Activated naive CD4-positive, alpha-beta T cell treated with anti-CD3 and anti-CD28 coated beads for 36 hours (primary cell): ENCODE data around the gene LAMA3. TPM values are rescaled to one million over a fixed set of nuclear protein-coding genes. Genes with fewer than 3 reads are reported as not detected.
"Not testable (repeated sequence)": the region's sequence is repeated elsewhere in the genome, so short reads cannot be mapped to it uniquely, and the experiment has no call there.

Experiments used
- CTCF ChIA-PET: fragments of 350-600 bp; sonication (Branson Sonifier 250); formaldehyde crosslinking; loops from one replicate; lab custom pipeline; 2021; ENCODE audit warnings: antibody characterized with exemption; lab: Charles Lee
- DNase-seq: peaks from one replicate; pipeline ENCODE4 v3.0.0-alpha.2; 2020
- H3K27ac Mint-ChIP-seq: one replicate; pipeline ENCODE4 v1.8.0; 2021; ENCODE audit warnings: mild to moderate bottlenecking, mixed read lengths
- H3K27me3 Mint-ChIP-seq: one replicate; pipeline ENCODE4 v1.8.0; 2021; ENCODE audit warnings: low read depth, mixed read lengths
- H3K36me3 Mint-ChIP-seq: one replicate; pipeline ENCODE4 v1.8.0; 2021; ENCODE audit warnings: low read depth, mixed read lengths
- H3K4me1 Mint-ChIP-seq: one replicate; pipeline ENCODE4 v1.8.0; 2021; ENCODE audit warnings: low read depth, mixed read lengths
- H3K4me3 Mint-ChIP-seq: one replicate; pipeline ENCODE4 v1.8.0; 2021; ENCODE audit warnings: mild to moderate bottlenecking, moderate library complexity, mixed read lengths
- H3K9me3 Mint-ChIP-seq: one replicate; pipeline ENCODE4 v1.8.0; 2021; ENCODE audit warnings: mixed read lengths
- intact Hi-C: fragments of 100-400 bp; cut with micrococcal nuclease; formaldehyde crosslinking; loops from one replicate; pipeline ENCODE4 v1.15.1; 2023
- total RNA-seq, 2 experiments: library from RNA; stranded (reverse); gene quantifications; one replicate each; pipeline ENCODE4 v1.2.3, GENCODE V29; 2021

LAMA3 gene
- total RNA-seq, 2 experiments from 2014 or later = 0.05 to 0.10 TPM

DNA sequence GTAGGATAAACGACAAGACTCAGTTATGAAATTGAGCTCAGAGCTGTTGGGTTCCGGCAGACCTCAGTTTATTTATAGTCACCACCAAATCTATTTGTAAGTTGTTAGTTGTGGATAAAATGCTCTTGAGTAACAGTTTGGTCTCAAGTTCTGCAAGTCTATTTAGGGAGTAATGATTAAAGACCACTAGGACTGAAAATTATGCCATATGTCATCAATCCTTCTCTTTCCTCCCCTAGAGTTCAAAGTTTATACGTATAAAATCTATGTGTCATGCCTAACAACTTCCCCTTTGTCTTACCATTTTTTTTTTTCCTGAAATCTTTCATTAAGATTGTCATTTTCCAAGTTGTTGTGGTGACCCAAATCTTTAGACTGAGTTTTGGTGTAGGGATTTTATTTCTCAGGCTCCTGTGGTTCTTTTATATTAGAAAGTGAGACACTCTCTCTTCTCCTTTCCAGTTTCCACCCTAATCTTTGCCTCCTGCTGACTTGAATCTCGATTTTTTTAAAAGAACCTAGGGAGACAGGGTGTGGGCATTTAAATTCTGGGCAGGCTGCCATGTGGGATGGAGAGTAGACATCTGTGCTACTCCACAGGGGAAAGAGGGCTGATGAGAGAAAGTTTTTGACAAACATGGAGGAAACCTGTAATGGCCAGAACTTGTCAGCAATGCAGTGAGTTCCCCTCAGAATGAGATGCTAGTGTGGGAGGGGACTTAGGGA is 51.0 kb downstream of the LAMA3 start:
- no peak overlapping the region for H3K4me3 Mint-ChIP-seq
- no peaks in the 10 kb centered on the region for H3K9me3 Mint-ChIP-seq

GRCh38 chr18:23741967-23742366 is 52.7 kb downstream of the LAMA3 start:
- CTCF ChIA-PET = interaction anchor here (1.4 kb wide), 1 partner anchor 70 kb away, joined by 3 read pairs; no protein-coding TSS in a partner anchor
- DNase-seq, H3K36me3 Mint-ChIP-seq, H3K27ac Mint-ChIP-seq, intact Hi-C loops, H3K4me3 Mint-ChIP-seq, H3K9me3 Mint-ChIP-seq, H3K27me3 Mint-ChIP-seq: not testable (repeated sequence)
- peaks cover 29% of the 10 kb centered on the region for H3K4me1 Mint-ChIP-seq

More for the DNA sequence above, 51.0 kb downstream of the LAMA3 start:
- no peak for DNase-seq
- H3K4me1 Mint-ChIP-seq = peaks cover 33% of the 10 kb centered on the region
- no peaks in the 10 kb centered on the region for H3K27me3 Mint-ChIP-seq
- H3K36me3 Mint-ChIP-seq = no peaks in the 10 kb centered on the region
- H3K27ac Mint-ChIP-seq = no peak overlapping the region
- intact Hi-C loops = no loop called here
- CTCF ChIA-PET = interaction anchor here (0.7 kb wide), 1 partner anchor 242 kb away, joined by 6 read pairs; no protein-coding TSS in a partner anchor

DNA sequence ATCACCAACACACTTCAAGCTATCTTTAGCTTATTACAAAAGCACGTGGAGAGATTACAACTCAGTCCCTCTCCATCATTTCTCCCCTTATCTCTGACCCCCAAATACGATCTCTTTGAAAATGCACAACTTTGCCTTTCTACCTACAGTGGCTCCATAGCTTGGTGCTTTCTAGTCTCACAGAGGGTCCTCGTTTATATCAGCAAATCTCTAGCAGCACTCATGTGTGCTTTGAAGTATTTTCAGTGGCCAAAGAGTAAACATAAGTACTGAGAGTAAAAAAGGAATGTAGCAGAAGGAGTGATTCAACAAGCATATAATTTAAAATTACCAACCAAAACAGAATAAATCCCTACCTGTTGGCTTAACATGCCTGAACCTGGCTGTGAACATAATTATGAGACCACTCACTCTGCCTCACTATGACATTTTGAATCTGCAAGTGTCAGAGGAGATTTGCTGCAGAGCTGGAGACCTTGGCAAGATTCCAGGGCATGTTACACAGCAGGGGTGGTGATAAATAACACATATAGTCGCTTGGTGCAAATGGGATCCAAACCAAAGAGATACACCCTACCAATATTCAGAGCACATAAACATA is 54.6 kb downstream of the LAMA3 start:
- no peak overlapping the region for H3K27ac Mint-ChIP-seq
- no peak overlapping the region for H3K4me3 Mint-ChIP-seq
- DNase-seq = no peak
- peaks cover 14% of the 10 kb centered on the region for H3K4me1 Mint-ChIP-seq
- CTCF ChIA-PET = interaction anchor here (1.4 kb wide), 1 partner anchor 68 kb away, joined by 3 read pairs; no protein-coding TSS in a partner anchor
- H3K36me3 Mint-ChIP-seq = no peaks in the 10 kb centered on the region
- no peaks in the 10 kb centered on the region for H3K9me3 Mint-ChIP-seq
- no peaks in the 10 kb centered on the region for H3K27me3 Mint-ChIP-seq
- intact Hi-C loops = no loop called here

- no peak for DNase-seq
- intact Hi-C loops = no loop called here
- no peak overlapping the region for H3K4me3 Mint-ChIP-seq
- no peaks in the 10 kb centered on the region for H3K36me3 Mint-ChIP-seq
- no peak overlapping the region for H3K27ac Mint-ChIP-seq
- CTCF ChIA-PET = no interaction called here
- H3K9me3 Mint-ChIP-seq = no peaks in the 10 kb centered on the region
- H3K4me1 Mint-ChIP-seq = peaks cover 2% of the 10 kb centered on the region
- H3K27me3 Mint-ChIP-seq = peaks cover 1% of the 10 kb centered on the region
Measured at GRCh38 chr18:23745366-23745765, 56.1 kb downstream of the LAMA3 start.

- no peaks in the 10 kb centered on the region for H3K9me3 Mint-ChIP-seq
- H3K4me3 Mint-ChIP-seq = no peak overlapping the region
- H3K27ac Mint-ChIP-seq = no peak overlapping the region
- intact Hi-C loops = no loop called here
- no peaks in the 10 kb centered on the region for H3K4me1 Mint-ChIP-seq
- no peak for DNase-seq
- CTCF ChIA-PET = no interaction called here
- H3K36me3 Mint-ChIP-seq = no peaks in the 10 kb centered on the region
- peaks cover 1% of the 10 kb centered on the region for H3K27me3 Mint-ChIP-seq
Measured at GRCh38 chr18:23746851-23747250, 57.6 kb downstream of the LAMA3 start.

DNA sequence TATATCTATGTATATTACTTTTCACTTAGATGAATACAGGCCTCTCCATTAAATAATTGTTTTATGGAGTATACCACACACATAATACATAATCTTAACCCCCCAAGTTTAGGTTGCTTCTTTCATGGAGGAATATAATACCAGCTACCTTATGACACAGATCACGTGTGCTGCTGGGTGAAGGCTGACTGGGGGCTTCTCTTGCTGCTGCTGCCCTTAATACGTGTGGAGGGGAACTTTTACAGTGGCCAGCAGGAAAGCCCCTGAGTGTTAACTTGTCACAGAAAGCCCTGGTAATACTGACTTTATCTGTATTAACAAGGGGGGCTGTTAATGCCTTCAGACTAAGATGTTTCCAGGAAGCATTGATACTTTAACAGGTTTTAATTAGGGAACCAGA is 63.1 kb downstream of the LAMA3 start:
- H3K4me1 Mint-ChIP-seq = no peaks in the 10 kb centered on the region
- peaks cover 1% of the 10 kb centered on the region for H3K27me3 Mint-ChIP-seq
- CTCF ChIA-PET = no interaction called here

GRCh38 chr18:23752796-23753195 is 63.5 kb downstream of the LAMA3 start:
- DNase-seq = no peak
- H3K36me3 Mint-ChIP-seq = no peaks in the 10 kb centered on the region
- H3K27me3 Mint-ChIP-seq = peaks cover 1% of the 10 kb centered on the region
- H3K4me3 Mint-ChIP-seq = no peak overlapping the region
- CTCF ChIA-PET = no interaction called here
- intact Hi-C loops = no loop called here
- H3K27ac Mint-ChIP-seq = no peak overlapping the region
- H3K9me3 Mint-ChIP-seq = no peaks in the 10 kb centered on the region
- H3K4me1 Mint-ChIP-seq = no peaks in the 10 kb centered on the region

More for the DNA sequence above, 63.1 kb downstream of the LAMA3 start:
- no peaks in the 10 kb centered on the region for H3K36me3 Mint-ChIP-seq
- no peaks in the 10 kb centered on the region for H3K9me3 Mint-ChIP-seq
- no peak overlapping the region for H3K4me3 Mint-ChIP-seq
- intact Hi-C loops = no loop called here
- no peak overlapping the region for H3K27ac Mint-ChIP-seq
- no peak for DNase-seq

DNA sequence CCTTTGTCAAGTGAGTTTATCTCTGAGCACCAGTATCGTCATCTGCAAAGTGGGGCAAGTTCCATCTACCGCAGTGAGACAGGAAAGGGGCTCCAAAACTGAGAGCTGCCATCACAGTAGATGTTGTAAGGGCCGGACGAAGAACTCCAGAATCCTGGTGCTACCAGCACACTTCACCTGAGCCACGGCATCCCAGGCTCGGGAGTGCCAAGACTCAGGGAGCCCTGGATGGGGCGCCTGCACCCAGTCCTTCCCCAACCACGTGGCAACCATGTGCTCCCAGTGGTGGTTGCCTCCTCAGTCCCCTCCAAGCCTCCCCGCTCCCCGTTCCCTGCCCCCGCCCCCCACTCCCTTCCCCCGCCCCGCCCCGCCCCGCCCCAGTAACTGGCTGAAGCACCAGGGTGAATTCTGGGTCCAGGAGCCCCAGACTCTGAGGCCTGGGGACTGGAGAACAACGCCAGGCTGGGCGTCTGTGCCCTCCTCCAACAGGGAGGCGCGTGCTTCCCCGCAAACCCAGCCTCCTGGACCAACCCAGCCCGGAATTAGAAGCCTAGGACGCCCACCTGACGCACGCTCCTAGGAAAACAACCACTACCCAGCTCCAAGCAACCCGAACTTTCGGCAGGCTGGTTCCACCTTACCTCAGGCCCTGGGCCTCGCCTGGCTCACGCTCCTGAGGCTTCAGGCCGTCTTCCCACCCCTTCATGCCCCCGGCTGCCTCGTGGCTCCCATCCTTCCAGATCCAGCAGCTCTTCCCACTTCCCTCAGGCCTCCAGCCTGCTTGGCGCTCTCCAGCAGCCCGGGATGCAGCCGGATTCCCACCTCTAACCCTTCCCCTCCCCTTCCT is 67.6 kb downstream of the LAMA3 start:
- CTCF ChIA-PET = no interaction called here
- intact Hi-C loops = no loop called here
- H3K4me3 Mint-ChIP-seq = no peak overlapping the region
- H3K9me3 Mint-ChIP-seq = no peaks in the 10 kb centered on the region
- H3K4me1 Mint-ChIP-seq = no peaks in the 10 kb centered on the region
- H3K27me3 Mint-ChIP-seq = no peaks in the 10 kb centered on the region
- H3K27ac Mint-ChIP-seq = no peak overlapping the region
- DNase-seq = no peak
- H3K36me3 Mint-ChIP-seq = no peaks in the 10 kb centered on the region

- Mint-ChIP-seq H3K36me3 (no peaks in the 10 kb centered on the region), H3K27me3 (no peaks in the 10 kb centered on the region), H3K9me3 (no peaks in the 10 kb centered on the region), H3K4me1 (no peaks in the 10 kb centered on the region), H3K4me3 (no peak overlapping the region), H3K27ac (no peak overlapping the region)
- intact Hi-C loops = no loop called here
- CTCF ChIA-PET = no interaction called here
- no peak for DNase-seq
Measured at GRCh38 chr18:23757437-23757733, 68.1 kb downstream of the LAMA3 start.

GRCh38 chr18:23758281-23758680 is 69.0 kb downstream of the LAMA3 start:
- Mint-ChIP-seq H3K4me3 (no peak overlapping the region), H3K4me1 (no peaks in the 10 kb centered on the region), H3K36me3 (no peaks in the 10 kb centered on the region), H3K27ac (no peak overlapping the region), H3K27me3 (no peaks in the 10 kb centered on the region), H3K9me3 (no peaks in the 10 kb centered on the region)
- no peak for DNase-seq
- CTCF ChIA-PET = no interaction called here
- intact Hi-C loops = no loop called here

GRCh38 chr18:23761941-23762340 is 72.7 kb downstream of the LAMA3 start:
- CTCF ChIA-PET = no interaction called here
- Mint-ChIP-seq H3K4me1 (no peaks in the 10 kb centered on the region), H3K9me3 (no peaks in the 10 kb centered on the region), H3K36me3 (no peaks in the 10 kb centered on the region), H3K4me3 (no peak overlapping the region), H3K27me3 (no peaks in the 10 kb centered on the region), H3K27ac (no peak overlapping the region)
- DNase-seq = no peak
- intact Hi-C loops = no loop called here

- Mint-ChIP-seq H3K4me1 (no peaks in the 10 kb centered on the region), H3K27me3 (no peaks in the 10 kb centered on the region), H3K27ac (no peak overlapping the region), H3K4me3 (no peak overlapping the region), H3K9me3 (peaks cover 2% of the 10 kb centered on the region), H3K36me3 (no peaks in the 10 kb centered on the region)
- CTCF ChIA-PET = no interaction called here
- DNase-seq = no peak
- intact Hi-C loops = no loop called here
Measured at GRCh38 chr18:23763343-23763742, 74.1 kb downstream of the LAMA3 start.
